B cell (primary cell): Measurements from ENCODE around the gene FAM13C.

ENCODE experiments used
- CTCF ChIP-seq: fragments of 200-600 bp; IDR thresholded peaks from one replicate; pipeline ENCODE4 v1.8.0; 2022; ENCODE audit warnings: antibody characterized with exemption, mild to moderate bottlenecking
- EZH2 ChIP-seq: IDR thresholded peaks from 2 replicates; pipeline ENCODE4 v1.6.1; 2012; ENCODE audit warnings: borderline replicate concordance, low read depth, mild to moderate bottlenecking, moderate library complexity, low read length; ENCODE audit not compliant: insufficient read depth, poor library complexity, severe bottlenecking

GRCh38 chr10:59272061-59272460 lies 90.3 kb downstream of the FAM13C start:
- TF ChIP-seq EZH2, result no peak
- no peak for TF ChIP-seq CTCF
